Keratinocyte (primary cell): ENCODE results near the gene LRRN4CL. TPM values are rescaled to one million over a fixed set of nuclear protein-coding genes. Genes with fewer than 3 reads are reported as not detected.

Experiments used
- DNase-seq: peaks from one replicate; pipeline ENCODE4 v3.0.0-alpha.2; 2011; ENCODE audit warnings: low read depth, missing footprints, low spot score
- FAIRE-seq: peaks from 2 replicates; lab custom pipeline; 2011; peaks lifted over from hg19 to GRCh38; lab: Jason Lieb, UNC
- H2AFZ ChIP-seq: 2 replicates; pipeline ENCODE4 v1.6.0; 2012; ENCODE audit warnings: low read length, control low read depth, inconsistent platforms; ENCODE audit not compliant: control insufficient read depth
- H3K27ac ChIP-seq: 2 replicates; pipeline ENCODE4 v1.5.1; 2011; ENCODE audit warnings: low read length; ENCODE audit not compliant: control insufficient read depth, insufficient read depth
- H3K27me3 ChIP-seq: 3 replicates; pipeline ENCODE4 v1.6.0; 2011; ENCODE audit warnings: low read length; ENCODE audit not compliant: control insufficient read depth, insufficient read depth; ENCODE audit errors: extremely low read depth
- H3K36me3 ChIP-seq, 2 experiments: 2 replicates in 1 of 2; 3 replicates in 1 of 2; pipeline ENCODE4 v1.5.1; 2011; ENCODE audit warnings: low read length in 2 of 2, mild to moderate bottlenecking in 1 of 2; ENCODE audit not compliant: control insufficient read depth in 2 of 2, insufficient read depth in 2 of 2; ENCODE audit errors: extremely low read depth in 1 of 2
- H3K4me1 ChIP-seq: 3 replicates; pipeline ENCODE4 v1.5.1; 2011; ENCODE audit warnings: low read length; ENCODE audit not compliant: control insufficient read depth, insufficient read depth; ENCODE audit errors: extremely low read depth
- H3K4me2 ChIP-seq: 3 replicates; pipeline ENCODE4 v1.6.0; 2011; ENCODE audit warnings: low read depth, low read length; ENCODE audit not compliant: control insufficient read depth, insufficient read depth; ENCODE audit errors: extremely low read depth
- H3K4me3 ChIP-seq, 3 experiments: fragments of 200-600 bp in 1 of 3; sonication (generic) in 1 of 3; 2 replicates in 2 of 3; 3 replicates in 1 of 3; pipeline ENCODE4 v1.5.1; 2011 to 2016; ENCODE audit warnings: low read length in 3 of 3, mild to moderate bottlenecking in 3 of 3, control low read depth in 2 of 3, inconsistent platforms in 1 of 3, low read depth in 1 of 3, mixed read lengths in 1 of 3, mixed run types in 1 of 3, moderate library complexity in 1 of 3; ENCODE audit not compliant: control insufficient read depth in 2 of 3, insufficient read depth in 2 of 3; ENCODE audit errors: extremely low read depth in 1 of 3
- H3K79me2 ChIP-seq: 2 replicates; pipeline ENCODE4 v1.6.0; 2012; ENCODE audit warnings: low read length; ENCODE audit not compliant: control insufficient read depth, insufficient read depth
- H3K9ac ChIP-seq: 3 replicates; pipeline ENCODE4 v1.6.0; 2011; ENCODE audit warnings: low read length; ENCODE audit not compliant: control insufficient read depth, insufficient read depth; ENCODE audit errors: extremely low read depth
- H3K9me1 ChIP-seq: 3 replicates; pipeline ENCODE4 v1.6.0; 2011; ENCODE audit warnings: low read length; ENCODE audit not compliant: control insufficient read depth, insufficient read depth; ENCODE audit errors: extremely low read depth
- H3K9me3 ChIP-seq: 2 replicates; pipeline ENCODE4 v1.5.1; 2012; ENCODE audit warnings: low read depth, low read length; ENCODE audit not compliant: control insufficient read depth
- H4K20me1 ChIP-seq: 3 replicates; pipeline ENCODE4 v1.6.0; 2011; ENCODE audit warnings: low read length; ENCODE audit not compliant: control insufficient read depth, insufficient read depth; ENCODE audit errors: extremely low read depth
- EZH2 ChIP-seq: IDR thresholded peaks from one replicate; pipeline ENCODE4 v1.6.1; 2012; ENCODE audit warnings: inconsistent platforms, mild to moderate bottlenecking, low read length, moderate library complexity
- dilution Hi-C: fragments of 300-500 bp; cut with MboI; formaldehyde crosslinking; loops from one replicate; pipeline ENCODE4 v1.7.0; 2020; ENCODE audit warnings: low sequenced_read_pairs; ENCODE audit not compliant: extremely low pct_ligation_motif_present
- polyA plus RNA-seq, 5 experiments: library from polyadenylated mRNA; depleted of rRNA in 3 of 5; stranded (reverse) in 3 of 5; stranded (forward) in 1 of 5; unstranded in 1 of 5; fragments of >200 nt; gene quantifications; 1 replicate in 1 of 5; 2 replicates in 3 of 5; 3 replicates in 1 of 5; pipeline versions ENCODE4 v1.2.1 to v1.2.3, GENCODE V29; 2011 to 2012; ENCODE audit warnings: missing spikeins in 2 of 5, low read depth in 1 of 5, low replicate concordance in 1 of 5
- TF ChIP-seq, protein P1 (sequence below), 3 experiments: IDR thresholded peaks in 1 of 3; conservative IDR thresholded peaks in 1 of 3; optimal IDR thresholded peaks in 1 of 3; 2 replicates in 2 of 3; 3 replicates in 1 of 3; pipeline versions ENCODE3 to v1.5.1; 2011; ENCODE audit warnings: low read length in 3 of 3, mild to moderate bottlenecking in 3 of 3, moderate library complexity in 2 of 3, control low read depth in 1 of 3, inconsistent platforms in 1 of 3; ENCODE audit not compliant: insufficient read depth in 2 of 3; ENCODE audit errors: extremely low read depth in 1 of 3

The LRRN4CL gene
- polyA plus RNA-seq, 1 donor (not counting 4 experiments of a cell fraction or from before 2014, with no cell fraction given) = 0.08 TPM

GRCh38 chr11:62716206-62716605 is 26.9 kb upstream of the LRRN4CL start:
- Histone ChIP-seq H3K27me3 (no peaks in the 10 kb centered on the region), H3K9me3 (no peaks in the 10 kb centered on the region), H3K4me2 (no peak overlapping the region), H3K4me3 (no peak overlapping the region), H3K27ac (no peak overlapping the region), H4K20me1 (no peaks in the 10 kb centered on the region), H3K79me2 (peaks cover 29% of the 10 kb centered on the region), H2AFZ (no peak overlapping the region), H3K9ac (no peak overlapping the region), H3K4me1 (no peaks in the 10 kb centered on the region), H3K36me3 (peaks cover 37 to 39% of the 10 kb centered on the region in 2 experiments), H3K9me1 (no peaks in the 10 kb centered on the region)
- dilution Hi-C loops = no loop called here
- TF ChIP-seq, protein P1, sequence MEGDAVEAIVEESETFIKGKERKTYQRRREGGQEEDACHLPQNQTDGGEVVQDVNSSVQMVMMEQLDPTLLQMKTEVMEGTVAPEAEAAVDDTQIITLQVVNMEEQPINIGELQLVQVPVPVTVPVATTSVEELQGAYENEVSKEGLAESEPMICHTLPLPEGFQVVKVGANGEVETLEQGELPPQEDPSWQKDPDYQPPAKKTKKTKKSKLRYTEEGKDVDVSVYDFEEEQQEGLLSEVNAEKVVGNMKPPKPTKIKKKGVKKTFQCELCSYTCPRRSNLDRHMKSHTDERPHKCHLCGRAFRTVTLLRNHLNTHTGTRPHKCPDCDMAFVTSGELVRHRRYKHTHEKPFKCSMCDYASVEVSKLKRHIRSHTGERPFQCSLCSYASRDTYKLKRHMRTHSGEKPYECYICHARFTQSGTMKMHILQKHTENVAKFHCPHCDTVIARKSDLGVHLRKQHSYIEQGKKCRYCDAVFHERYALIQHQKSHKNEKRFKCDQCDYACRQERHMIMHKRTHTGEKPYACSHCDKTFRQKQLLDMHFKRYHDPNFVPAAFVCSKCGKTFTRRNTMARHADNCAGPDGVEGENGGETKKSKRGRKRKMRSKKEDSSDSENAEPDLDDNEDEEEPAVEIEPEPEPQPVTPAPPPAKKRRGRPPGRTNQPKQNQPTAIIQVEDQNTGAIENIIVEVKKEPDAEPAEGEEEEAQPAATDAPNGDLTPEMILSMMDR (optimal IDR thresholded peaks at IDR 0.05 in 1 of 3, IDR thresholded peaks at IDR 0.05 in 1 of 3, conservative IDR thresholded peaks at IDR 0.05 in 1 of 3; ENCODE audit: extremely low read depth in 1 of 3, insufficient read depth in 2 of 3, low read length in 3 of 3) = no peak
- no peak for TF ChIP-seq EZH2
- DNase-seq = no peak
- FAIRE-seq = no peak

DNA sequence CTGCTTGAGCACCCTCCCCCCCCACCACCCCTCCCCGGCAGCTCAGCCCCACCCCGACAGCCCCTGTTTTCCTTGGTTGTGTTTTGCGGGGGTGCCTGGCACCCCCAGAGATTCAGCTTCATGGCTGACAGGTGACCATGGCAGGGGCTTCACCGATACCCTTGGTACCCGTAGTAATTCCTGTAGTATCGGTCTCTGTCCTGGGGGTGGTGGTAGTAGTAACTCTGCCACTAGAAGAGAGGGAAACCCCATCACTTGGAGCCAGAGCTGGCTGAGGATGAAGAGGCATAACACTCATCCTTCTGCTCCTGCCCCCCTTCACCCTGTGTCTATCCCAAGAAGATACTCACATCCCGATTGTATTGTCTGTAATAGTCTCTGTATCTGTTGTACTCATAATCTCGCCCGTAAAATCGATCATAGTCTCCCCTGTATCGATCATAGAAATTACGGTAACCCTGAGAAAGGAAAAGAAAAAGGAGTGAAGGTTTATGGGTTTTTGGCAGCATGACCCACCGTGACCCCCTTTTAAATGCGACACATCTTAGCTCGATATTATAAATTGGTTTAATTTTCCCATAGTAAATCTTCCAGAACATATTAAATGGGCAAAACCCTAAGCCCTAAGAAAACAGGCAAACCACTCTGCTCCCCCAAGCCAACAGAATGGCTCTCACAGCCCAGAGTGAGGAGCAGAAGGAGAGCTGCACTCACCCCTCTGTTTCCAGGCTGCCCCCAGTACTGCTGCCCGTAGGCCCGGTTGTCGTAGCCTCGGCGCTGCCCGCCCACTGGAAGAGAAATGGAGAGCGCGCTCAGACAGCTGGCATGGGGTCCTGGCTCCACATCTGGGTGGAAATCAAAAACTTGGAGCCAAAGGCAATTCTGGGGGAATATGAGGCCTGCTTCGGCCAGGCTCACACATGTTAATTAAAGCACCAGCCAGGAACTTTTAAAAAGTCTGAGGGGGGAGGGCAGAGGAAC is 26.1 kb upstream of the LRRN4CL start:
- Histone ChIP-seq H3K4me1 (no peaks in the 10 kb centered on the region), H3K27ac (no peak overlapping the region), H3K27me3 (no peaks in the 10 kb centered on the region), H3K79me2 (peaks cover 28% of the 10 kb centered on the region), H3K4me2 (no peak overlapping the region), H3K9me3 (no peaks in the 10 kb centered on the region), H4K20me1 (no peaks in the 10 kb centered on the region), H3K9me1 (no peaks in the 10 kb centered on the region), H3K36me3 (peaks cover 34 to 41% of the 10 kb centered on the region in 2 experiments), H3K9ac (no peak overlapping the region), H3K4me3 (no peak overlapping the region), H2AFZ (no peak overlapping the region)
- dilution Hi-C loops = no loop called here
- TF ChIP-seq, protein P1 (optimal IDR thresholded peaks at IDR 0.05 in 1 of 3, IDR thresholded peaks at IDR 0.05 in 1 of 3, conservative IDR thresholded peaks at IDR 0.05 in 1 of 3; ENCODE audit: extremely low read depth in 1 of 3, insufficient read depth in 2 of 3, low read length in 3 of 3) = no peak
- no peak for TF ChIP-seq EZH2
- no peak for FAIRE-seq
- DNase-seq = no peak
